ENCODE results near the gene GPBAR1.

DNA sequence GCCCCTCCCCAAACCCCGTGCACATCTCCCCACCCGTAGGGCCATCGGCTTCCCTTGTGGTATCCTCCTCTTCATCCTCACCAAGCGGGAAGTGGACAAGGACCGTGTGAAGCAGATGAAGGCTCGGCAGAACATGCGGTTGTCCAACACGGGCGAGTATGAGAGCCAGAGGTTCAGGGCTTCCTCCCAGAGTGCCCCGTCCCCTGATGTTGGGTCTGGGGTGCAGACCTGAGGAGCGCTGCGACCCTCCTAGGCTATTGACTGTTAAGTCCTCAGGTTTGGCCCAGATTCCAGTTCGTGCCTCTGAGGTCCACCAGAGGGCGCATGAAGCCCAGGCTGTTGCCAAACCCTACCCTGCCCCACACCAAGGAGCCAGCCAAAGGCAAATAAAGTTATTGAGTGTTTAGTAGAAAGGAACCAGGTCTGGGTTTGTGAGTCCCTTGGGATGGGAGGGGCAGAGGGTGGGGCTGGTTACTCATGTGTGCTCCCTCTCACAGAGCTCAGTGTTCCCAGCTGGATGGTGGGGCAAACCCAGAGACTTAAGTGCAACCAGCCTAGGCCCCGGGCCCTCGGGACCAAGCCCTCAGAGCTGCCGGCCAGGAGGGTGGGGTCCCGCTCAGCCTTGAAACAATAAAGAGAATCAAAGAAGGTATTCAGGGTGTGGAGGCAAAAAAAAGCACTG, 11.9 kb downstream of the GPBAR1 start:
- TF ChIP-seq CTCF (IDR thresholded peaks at IDR 0.05) (peak; percentile 60 to 89 (median 81)), POLR2A (IDR thresholded peaks at IDR 0.05) (peak; percentile 7)

Data from ovary (tissue), 3 donors.